A549 (cell line): ENCODE data around the gene PFDN6. TPM values are rescaled to one million over a fixed set of nuclear protein-coding genes. Genes with fewer than 3 reads are reported as not detected.

Experiments used
- ATAC-seq, 2 experiments: fragments of 200-7000 bp in 1 of 2; fragments of >200 bp in 1 of 2; cut with Nextera tagmentation in 1 of 2; cut with Tn5 transposase in 1 of 2; 3 replicates each; pipeline versions ENCODE4 v1.8.0 to v1.9.1; 2018 to 2020; ENCODE audit warnings: mild to moderate bottlenecking in 1 of 2, moderate library complexity in 1 of 2
- CTCF ChIA-PET: fragments of 300-600 bp; sonication (Branson Sonifier 250); formaldehyde crosslinking; extraction: SDS; loops from one replicate; lab custom pipeline; 2021; ENCODE audit warnings: antibody characterized with exemption, inconsistent platforms; lab: Yijun Ruan, JAX
- POLR2A ChIA-PET: fragments of 350-600 bp; formaldehyde crosslinking; extraction: SDS; loops from one replicate; lab custom pipeline; 2021; ENCODE audit warnings: antibody characterized with exemption, inconsistent platforms; lab: Yijun Ruan, JAX
- DNase-seq, 2 experiments: peaks; one replicate each; pipeline versions ENCODE4 v3.0.0 to v3.0.0-alpha.2; 2011 to 2016; ENCODE audit warnings: low read depth in 1 of 2, low spot score in 1 of 2
- FAIRE-seq: peaks from 2 replicates; lab custom pipeline; 2011; peaks lifted over from hg19 to GRCh38; lab: Jason Lieb, UNC
- H3K27ac ChIP-seq, 2 experiments: fragments of >200 bp; sonication (Bioruptor Twin); formaldehyde crosslinking; 3 replicates each; pipeline ENCODE4 v1.5.1; 2016 to 2017
- H3K4me1 ChIP-seq: fragments of >200 bp; sonication (Bioruptor Twin); formaldehyde crosslinking; 3 replicates; pipeline ENCODE4 v1.6.1; 2016
- H3K4me2 ChIP-seq: fragments of >200 bp; sonication (Bioruptor Twin); formaldehyde crosslinking; 3 replicates; pipeline ENCODE4 v1.6.1; 2016
- H3K4me3 ChIP-seq: fragments of >200 bp; sonication (Bioruptor Twin); formaldehyde crosslinking; 3 replicates; pipeline ENCODE4 v1.5.1; 2016
- H3K9me3 ChIP-seq: fragments of >200 bp; sonication (Bioruptor Twin); formaldehyde crosslinking; 3 replicates; pipeline ENCODE4 v1.6.1; 2016
- ATOH8 ChIP-seq: fragments of 250-450 bp; sonication (Bioruptor Pico); IDR thresholded peaks from 2 replicates; pipeline ENCODE4 v1.5.0; 2020; ENCODE audit warnings: low read depth, mild to moderate bottlenecking, moderate library complexity
- BCL3 ChIP-seq: fragments of >200 bp; sonication (Bioruptor Twin); formaldehyde crosslinking; IDR thresholded peaks from 3 replicates; pipeline ENCODE4 v1.6.1; 2016
- CHD2 ChIP-seq: fragments of 150-350 bp; IDR thresholded peaks from 2 replicates; pipeline ENCODE4 v1.6.1; 2014; ENCODE audit warnings: low read length; ENCODE audit not compliant: partially characterized antibody
- EHF ChIP-seq: fragments of 250-450 bp; sonication (Bioruptor Pico); IDR thresholded peaks from 2 replicates; pipeline ENCODE4 v1.5.0; 2020; ENCODE audit warnings: mild to moderate bottlenecking
- EHMT2 ChIP-seq: fragments of 200-600 bp; sonication (generic); IDR thresholded peaks from 2 replicates; pipeline ENCODE4 v1.6.1; 2016; ENCODE audit warnings: antibody characterized with exemption, low read depth, mild to moderate bottlenecking, moderate library complexity
- ELK1 ChIP-seq: fragments of 150-350 bp; IDR thresholded peaks from 2 replicates; pipeline ENCODE4 v1.6.1; 2014; ENCODE audit warnings: low read depth, mild to moderate bottlenecking, low read length
- EP300 ChIP-seq, 2 experiments: fragments of >200 bp; sonication (Bioruptor Twin); formaldehyde crosslinking; IDR thresholded peaks; 2 replicates in 1 of 2; 3 replicates in 1 of 2; pipeline ENCODE4 v1.6.1; 2016 to 2017
- FOSB ChIP-seq: fragments of 250-450 bp; sonication (Bioruptor Pico); IDR thresholded peaks from 2 replicates; pipeline ENCODE4 v1.5.0; 2020; ENCODE audit warnings: mild to moderate bottlenecking, moderate library complexity
- FOXS1 ChIP-seq: fragments of 250-450 bp; sonication (Bioruptor Pico); IDR thresholded peaks from 2 replicates; pipeline ENCODE4 v1.5.0; 2020; ENCODE audit warnings: mild to moderate bottlenecking, moderate library complexity
- HDAC2 ChIP-seq: fragments of 200-600 bp; sonication (generic); IDR thresholded peaks from 2 replicates; pipeline ENCODE4 v1.6.1; 2016
- HES2 ChIP-seq: fragments of >200 bp; sonication (Bioruptor Twin); formaldehyde crosslinking; IDR thresholded peaks from 2 replicates; pipeline ENCODE4 v1.6.1; 2016
- HMGXB4 ChIP-seq: fragments of 250-450 bp; sonication (Bioruptor Pico); IDR thresholded peaks from 2 replicates; pipeline ENCODE4 v1.5.0; 2021; ENCODE audit warnings: mild to moderate bottlenecking, moderate library complexity, borderline replicate concordance
- HOXA7 ChIP-seq: fragments of 250-450 bp; sonication (Bioruptor Pico); IDR thresholded peaks from 2 replicates; pipeline ENCODE4 v1.5.0; 2020; ENCODE audit warnings: mild to moderate bottlenecking, moderate library complexity
- JUN ChIP-seq, 2 experiments: fragments of >200 bp; sonication (Bioruptor Twin); formaldehyde crosslinking; IDR thresholded peaks; 2 replicates in 1 of 2; 3 replicates in 1 of 2; pipeline ENCODE4 v1.6.1; 2016 to 2017
- MAX ChIP-seq: IDR thresholded peaks from 2 replicates; pipeline ENCODE4 v1.6.1; 2012
- MAZ ChIP-seq: fragments of 150-350 bp; IDR thresholded peaks from 2 replicates; pipeline ENCODE4 v1.6.1; 2014; ENCODE audit warnings: antibody characterized with exemption, low read depth, low read length, borderline replicate concordance
- MYC ChIP-seq: IDR thresholded peaks from 2 replicates; pipeline ENCODE4 v1.6.1; 2012; ENCODE audit warnings: mild to moderate bottlenecking, inconsistent platforms, low read length, improper control_type of control experiment, borderline replicate concordance
- NR3C1 ChIP-seq: fragments of >200 bp; sonication (Bioruptor Twin); formaldehyde crosslinking; IDR thresholded peaks from 3 replicates; pipeline ENCODE4 v1.6.1; 2017
- RAD21 ChIP-seq, 2 experiments: fragments of >200 bp in 1 of 2; sonication (Bioruptor Twin) in 1 of 2; formaldehyde crosslinking in 1 of 2; IDR thresholded peaks in 1 of 2; conservative IDR thresholded peaks in 1 of 2; 2 replicates in 1 of 2; 3 replicates in 1 of 2; pipeline ENCODE4 v1.6.1; 2012 to 2018; ENCODE audit warnings: inconsistent platforms in 1 of 2
- RNF2 ChIP-seq: fragments of 200-600 bp; sonication (generic); IDR thresholded peaks from 2 replicates; pipeline ENCODE4 v1.6.1; 2016; ENCODE audit warnings: low read depth, mild to moderate bottlenecking, antibody characterized with exemption, moderate library complexity, borderline replicate concordance
- SREBF2 ChIP-seq: fragments of 450-650 bp; IDR thresholded peaks from 2 replicates; pipeline ENCODE4 v1.6.1; 2014; ENCODE audit warnings: mild to moderate bottlenecking, moderate library complexity
- TFCP2L1 ChIP-seq: fragments of 250-450 bp; sonication (Bioruptor Pico); IDR thresholded peaks from 2 replicates; pipeline ENCODE4 v1.5.0; 2021; ENCODE audit warnings: mild to moderate bottlenecking
- TP53 ChIP-seq: fragments of 250-450 bp; sonication (Bioruptor Pico); IDR thresholded peaks from 2 replicates; pipeline ENCODE4 v1.5.0; 2021; ENCODE audit warnings: mild to moderate bottlenecking, moderate library complexity
- ZNF302 ChIP-seq: fragments of 250-450 bp; sonication (Bioruptor Pico); IDR thresholded peaks from 2 replicates; pipeline ENCODE4 v1.9.0; 2021; ENCODE audit warnings: inconsistent platforms, mild to moderate bottlenecking, moderate library complexity
- WGBS: methylation state at CpG from one replicate; pipeline ENCODE4 v1.1.6; 2017; ENCODE audit errors: missing lambda C conversion rate; 5-methylcytosine and 5-hydroxymethylcytosine counted together
- polyA plus RNA-seq, 4 experiments: library from polyadenylated mRNA; depleted of rRNA in 3 of 4; stranded (reverse); fragments of >200 nt; fragmentation: RNase III in 1 of 4; extraction: RNeasy Plus Mini Kit Qiagen cat#74134 plus additional on column Dnase treatment in 1 of 4; gene quantifications; 2 replicates in 3 of 4; 3 replicates in 1 of 4; pipeline ENCODE4 v1.2.3, GENCODE V29; 2011 to 2017

Gene PFDN6
- polyA plus RNA-seq, 2 of the 4 experiments (the other 2 are of a cell fraction) = 84.6 to 120 TPM

GRCh38 chr6:33333666-33334065 lies 44.3 kb downstream of the PFDN6 start (continued):
- TF ChIP-seq ELK1 = no peak
- TF ChIP-seq EHF (CRISPR knock-in tag) = no peak
- TF ChIP-seq, all 56 proteins: peak for 0

GRCh38 chr6:33335916-33336315 lies 46.5 kb downstream of the PFDN6 start:
- CTCF ChIA-PET = interaction anchor here (5.8 kb wide), 1 partner anchor 9 kb away, joined by 24 read pairs; no protein-coding TSS in a partner anchor
- no peaks in the 10 kb centered on the region for H3K9me3 ChIP-seq
- H3K4me2 ChIP-seq = no peak overlapping the region
- POLR2A ChIA-PET = no interaction called here
- ATAC-seq (no peak), DNase-seq (no peak), FAIRE-seq (no peak)
- 65% methylated on average over 4 of the region's 4 CpGs for WGBS
- no peak for TF ChIP-seq ATOH8
- no peak for TF ChIP-seq HOXA7 (CRISPR knock-in tag)
- no peak for TF ChIP-seq CHD2
- no peak for TF ChIP-seq FOXS1 (CRISPR knock-in tag)
- no peak for TF ChIP-seq BCL3
- no peak for TF ChIP-seq EHF (CRISPR knock-in tag)
- H3K4me3 ChIP-seq = no peak overlapping the region
- H3K4me1 ChIP-seq = no peaks in the 10 kb centered on the region
- H3K27ac ChIP-seq = no peak overlapping the region

- no peak for ATAC-seq
- Histone ChIP-seq H3K27ac (no peak overlapping the region), H3K4me1 (no peaks in the 10 kb centered on the region), H3K9me3 (no peaks in the 10 kb centered on the region), H3K4me3 (no peak overlapping the region), H3K4me2 (no peak overlapping the region)
- 52% methylated on average over 3 of the region's 3 CpGs for WGBS
- no peak for FAIRE-seq
- POLR2A ChIA-PET = no interaction called here
- CTCF ChIA-PET = interaction anchor here (5.8 kb wide), 1 partner anchor 8 kb away, joined by 24 read pairs; no protein-coding TSS in a partner anchor
- DNase-seq = no peak
- TF ChIP-seq HDAC2 = no peak
- TF ChIP-seq TP53 (CRISPR knock-in tag) = no peak
- no peak for TF ChIP-seq EHMT2
- TF ChIP-seq ZNF302 = no peak
- no peak for TF ChIP-seq MYC
- TF ChIP-seq TFCP2L1 = no peak
- no peak for TF ChIP-seq MAX
- no peak for TF ChIP-seq NR3C1
- no peak for TF ChIP-seq EP300 (IDR thresholded peaks at IDR 0.05)
These were observed 47.1 kb downstream of the PFDN6 start for GRCh38 chr6:33336495-33336894.

- FAIRE-seq = no peak
- no peak for DNase-seq
- Histone ChIP-seq H3K27ac (no peak overlapping the region), H3K4me2 (no peak overlapping the region), H3K4me1 (no peaks in the 10 kb centered on the region), H3K4me3 (no peak overlapping the region), H3K9me3 (no peaks in the 10 kb centered on the region)
- ChIA-PET CTCF (interaction anchor here (0.8 kb wide), 1 partner anchor 9 kb away, joined by 3 read pairs; no protein-coding TSS in a partner anchor), POLR2A (no interaction called here)
- no peak for ATAC-seq
- WGBS = 75% methylated on average over 6 of the region's 6 CpGs
- no peak for TF ChIP-seq HMGXB4
- no peak for TF ChIP-seq MAX
- no peak for TF ChIP-seq MAZ
- no peak for TF ChIP-seq SREBF2
- no peak for TF ChIP-seq JUN (IDR thresholded peaks at IDR 0.05)
- TF ChIP-seq RNF2 = no peak
- no peak for TF ChIP-seq FOSB (CRISPR knock-in tag)
- no peak for TF ChIP-seq RAD21 (conservative IDR thresholded peaks at IDR 0.05 in 1 of 2, IDR thresholded peaks at IDR 0.05 in 1 of 2)
- TF ChIP-seq HES2 = no peak
These were observed 49.8 kb downstream of the PFDN6 start for GRCh38 chr6:33339193-33339592.
